GM21529 (cell line): ENCODE measurements around the gene OR1Q1.
"Not testable (repeated sequence)": the region's sequence is repeated elsewhere in the genome, so short reads cannot be mapped to it uniquely, and the experiment has no call there.

Experiments
- ATAC-seq: cut with Tn5 transposase; IDR thresholded peaks from one replicate; pipeline ENCODE4 v1.9.1; 2021; ENCODE audit not compliant: unreplicated experiment

The OR1Q1 gene

GRCh38 chr9:122614362-122614761 lies at the start of gene OR1Q1:
Gene OR1Q1 (plus strand): TSS chr9:122614738. CDS start chr9:122614738, 0 bp downstream.
- ATAC-seq: no peak

GRCh38 chr9:122567901-122568300 lies 46.6 kb upstream of the OR1Q1 start:
- no peak for ATAC-seq

GRCh38 chr9:122572456-122572855 lies 42.1 kb upstream of the OR1Q1 start:
- no peak for ATAC-seq

- ATAC-seq: no peak
Observed at GRCh38 chr9:122579874-122580273, 34.7 kb upstream of the OR1Q1 start.

- no peak for ATAC-seq
Observed at GRCh38 chr9:122580360-122580759, 34.2 kb upstream of the OR1Q1 start.

- not testable (repeated sequence) for ATAC-seq
Observed at GRCh38 chr9:122583284-122583683, 31.3 kb upstream of the OR1Q1 start, which contains the start of gene OR1L8. Gene OR1L8 (minus strand): TSS chr9:122583384. CDS start chr9:122568477, 14,907 bp downstream.

GRCh38 chr9:122605691-122606090 lies 8.8 kb upstream of the OR1Q1 start:
- no peak for ATAC-seq

GRCh38 chr9:122606587-122606986 lies 8.0 kb upstream of the OR1Q1 start:
- ATAC-seq: no peak

- ATAC-seq: no peak
Observed at GRCh38 chr9:122609804-122610203, 4.7 kb upstream of the OR1Q1 start.

GRCh38 chr9:122619996-122620395 lies 5.5 kb downstream of the OR1Q1 start:
- no peak for ATAC-seq

- no peak for ATAC-seq
Observed at GRCh38 chr9:122642226-122642625, 27.7 kb downstream of the OR1Q1 start.

GRCh38 chr9:122656378-122656777 lies 41.8 kb downstream of the OR1Q1 start:
- no peak for ATAC-seq

GRCh38 chr9:122657527-122657926 lies 43.0 kb downstream of the OR1Q1 start, which contains the start of gene OR1B1:
Gene OR1B1 (minus strand): TSS chr9:122657627.
- no peak for ATAC-seq

- no peak for ATAC-seq
Observed at GRCh38 chr9:122661416-122661815, 46.9 kb downstream of the OR1Q1 start, which contains the start of gene OR1L1. Gene OR1L1 (plus strand): TSS chr9:122661716. CDS start chr9:122661716, 0 bp downstream.
